ENCODE results near the gene UFSP2. TPM values are rescaled to one million over a fixed set of nuclear protein-coding genes. Genes with fewer than 3 reads are reported as not detected.

UFSP2 gene
- total RNA-seq, 1 donor: 43.4 TPM

- Histone ChIP-seq H3K79me2 (ENCODE audit: insufficient read depth, low read length) (no peaks in the 10 kb centered on the region), H4K20me1 (ENCODE audit: insufficient read depth, low read length) (no peaks in the 10 kb centered on the region), H3K4me3 (ENCODE audit: insufficient read depth, low read length) (no peak overlapping the region), H3K9me3 (ENCODE audit: low read depth, low read length) (no peaks in the 10 kb centered on the region), H3K36me3 (ENCODE audit: insufficient read depth, low read length) (no peaks in the 10 kb centered on the region), H3K4me1 (ENCODE audit: insufficient read depth, low read length) (peaks cover 5% of the 10 kb centered on the region), H3K27me3 (ENCODE audit: insufficient read depth, low read length) (no peaks in the 10 kb centered on the region), H3K27ac (ENCODE audit: low read depth, low read length) (no peak overlapping the region), H2AFZ (ENCODE audit: low read length) (no peak overlapping the region), H3K4me2 (ENCODE audit: insufficient read depth, low read length) (no peak overlapping the region)
- peak; percentile 22 for DNase-seq (ENCODE audit: insufficient read length, low spot score, missing footprints)
- TF ChIP-seq CTCF (IDR thresholded peaks at IDR 0.05; ENCODE audit: extremely low read depth, low read depth, low read length): no peak
Observed at GRCh38 chr4:185387957-185388356, 37.8 kb downstream of the UFSP2 start.

- Histone ChIP-seq H4K20me1 (ENCODE audit: insufficient read depth, low read length) (no peaks in the 10 kb centered on the region), H3K4me3 (ENCODE audit: insufficient read depth, low read length) (no peak overlapping the region), H3K79me2 (ENCODE audit: insufficient read depth, low read length) (no peaks in the 10 kb centered on the region), H3K36me3 (ENCODE audit: insufficient read depth, low read length) (no peaks in the 10 kb centered on the region), H3K9me3 (ENCODE audit: low read depth, low read length) (no peaks in the 10 kb centered on the region), H3K27me3 (ENCODE audit: insufficient read depth, low read length) (no peaks in the 10 kb centered on the region), H3K4me2 (ENCODE audit: insufficient read depth, low read length) (peak overlapping the region; percentile 51), H3K27ac (ENCODE audit: low read depth, low read length) (no peak overlapping the region), H2AFZ (ENCODE audit: low read length) (peak overlapping the region; percentile 32), H3K4me1 (ENCODE audit: insufficient read depth, low read length) (peaks cover 11% of the 10 kb centered on the region)
- no peak for TF ChIP-seq CTCF (IDR thresholded peaks at IDR 0.05; ENCODE audit: extremely low read depth, low read depth, low read length)
- DNase-seq (ENCODE audit: insufficient read length, low spot score, missing footprints): no peak
Observed at GRCh38 chr4:185384930-185385331, 40.8 kb downstream of the UFSP2 start.

- TF ChIP-seq CTCF (IDR thresholded peaks at IDR 0.05; ENCODE audit: extremely low read depth, low read depth, low read length): no peak
- no peaks in the 10 kb centered on the region for H3K27me3 ChIP-seq (ENCODE audit: insufficient read depth, low read length)
- no peak for DNase-seq (ENCODE audit: insufficient read length, low spot score, missing footprints)
- H3K4me1 ChIP-seq (ENCODE audit: insufficient read depth, low read length): peaks cover 11% of the 10 kb centered on the region
- no peaks in the 10 kb centered on the region for H4K20me1 ChIP-seq (ENCODE audit: insufficient read depth, low read length)
- H3K36me3 ChIP-seq (ENCODE audit: insufficient read depth, low read length): no peaks in the 10 kb centered on the region
- H3K4me3 ChIP-seq (ENCODE audit: insufficient read depth, low read length): no peak overlapping the region
- no peaks in the 10 kb centered on the region for H3K9me3 ChIP-seq (ENCODE audit: low read depth, low read length)
- H2AFZ ChIP-seq (ENCODE audit: low read length): no peak overlapping the region
- H3K4me2 ChIP-seq (ENCODE audit: insufficient read depth, low read length): no peak overlapping the region
- H3K79me2 ChIP-seq (ENCODE audit: insufficient read depth, low read length): no peaks in the 10 kb centered on the region
- H3K27ac ChIP-seq (ENCODE audit: low read depth, low read length): no peak overlapping the region
Observed at GRCh38 chr4:185384061-185384460, 41.7 kb downstream of the UFSP2 start.

GRCh38 chr4:185383451-185383850 lies 42.3 kb downstream of the UFSP2 start:
- H4K20me1 ChIP-seq (ENCODE audit: insufficient read depth, low read length): no peaks in the 10 kb centered on the region
- H3K79me2 ChIP-seq (ENCODE audit: insufficient read depth, low read length): no peaks in the 10 kb centered on the region
- no peaks in the 10 kb centered on the region for H3K27me3 ChIP-seq (ENCODE audit: insufficient read depth, low read length)

More at GRCh38 chr4:185383451-185383850, 42.3 kb downstream of the UFSP2 start:
- Histone ChIP-seq H3K4me1 (ENCODE audit: insufficient read depth, low read length) (peaks cover 11% of the 10 kb centered on the region), H3K4me3 (ENCODE audit: insufficient read depth, low read length) (no peak overlapping the region), H3K36me3 (ENCODE audit: insufficient read depth, low read length) (peaks cover 4% of the 10 kb centered on the region), H3K27ac (ENCODE audit: low read depth, low read length) (no peak overlapping the region), H3K4me2 (ENCODE audit: insufficient read depth, low read length) (no peak overlapping the region), H3K9me3 (ENCODE audit: low read depth, low read length) (no peaks in the 10 kb centered on the region), H2AFZ (ENCODE audit: low read length) (no peak overlapping the region)
- DNase-seq (ENCODE audit: insufficient read length, low spot score, missing footprints): no peak
- no peak for TF ChIP-seq CTCF (IDR thresholded peaks at IDR 0.05; ENCODE audit: extremely low read depth, low read depth, low read length)

Data from osteoblast (primary cell).